Breast epithelium (tissue), 3 donors: Measurements from ENCODE around the gene C1QTNF1.

Experiments used
- CTCF ChIP-seq, 3 donors: fragments of 450-650 bp; IDR thresholded peaks; one replicate each; pipeline ENCODE4 v1.5.1; 2016 to 2017; ENCODE audit warnings: antibody characterized with exemption in 3 of 3, mild to moderate bottlenecking in 3 of 3, moderate library complexity in 3 of 3
- POLR2A ChIP-seq: fragments of 450-650 bp; IDR thresholded peaks from one replicate; pipeline ENCODE4 v1.6.1; 2016; ENCODE audit warnings: antibody characterized with exemption, mild to moderate bottlenecking, moderate library complexity

DNA sequence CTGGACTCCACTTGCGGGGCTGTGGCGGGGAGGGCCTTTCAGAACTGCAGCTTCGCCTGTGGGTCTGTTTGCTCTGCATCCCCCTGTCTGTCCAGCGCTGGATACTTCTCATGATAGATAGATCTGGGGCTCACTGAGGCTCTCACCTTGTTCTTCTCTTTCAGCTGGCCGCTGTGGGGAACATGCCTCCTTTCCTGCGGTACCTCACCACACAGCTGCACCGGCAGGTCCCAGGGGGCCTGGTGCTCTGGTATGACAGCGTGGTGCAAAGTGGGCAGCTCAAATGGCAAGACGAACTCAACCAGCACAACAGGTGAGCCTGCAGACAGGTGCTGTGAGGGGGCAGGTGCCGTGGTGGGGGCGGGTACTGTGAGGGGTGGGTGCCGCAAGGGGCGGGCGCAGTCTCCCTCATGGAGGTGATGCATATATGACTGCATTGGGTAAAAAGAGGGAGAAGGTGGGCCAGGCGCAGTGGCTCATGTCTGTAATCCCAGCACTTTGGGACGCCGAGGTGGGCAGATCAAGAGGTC lies 56.9 kb downstream of the C1QTNF1 start:
- TF ChIP-seq CTCF (IDR thresholded peaks at IDR 0.05) (no peak), POLR2A (no peak)
